Gastroesophageal sphincter (tissue), 3 donors: ENCODE results near the gene SP7.

ENCODE experiments used
- POLR2AphosphoS5 ChIP-seq: sonication (generic); formaldehyde crosslinking; IDR thresholded peaks from one replicate; pipeline ENCODE4 v1.6.1; 2017; ENCODE audit warnings: antibody characterized with exemption
- TF ChIP-seq, protein P1 (sequence below), 4 experiments: fragments of 200-600 bp in 2 of 4; fragments of 450-650 bp in 2 of 4; sonication (generic) in 1 of 4; IDR thresholded peaks; one replicate each; pipeline ENCODE4 v1.5.1; 2017 to 2019; ENCODE audit warnings: antibody characterized with exemption in 4 of 4, mild to moderate bottlenecking in 2 of 4, moderate library complexity in 2 of 4

DNA sequence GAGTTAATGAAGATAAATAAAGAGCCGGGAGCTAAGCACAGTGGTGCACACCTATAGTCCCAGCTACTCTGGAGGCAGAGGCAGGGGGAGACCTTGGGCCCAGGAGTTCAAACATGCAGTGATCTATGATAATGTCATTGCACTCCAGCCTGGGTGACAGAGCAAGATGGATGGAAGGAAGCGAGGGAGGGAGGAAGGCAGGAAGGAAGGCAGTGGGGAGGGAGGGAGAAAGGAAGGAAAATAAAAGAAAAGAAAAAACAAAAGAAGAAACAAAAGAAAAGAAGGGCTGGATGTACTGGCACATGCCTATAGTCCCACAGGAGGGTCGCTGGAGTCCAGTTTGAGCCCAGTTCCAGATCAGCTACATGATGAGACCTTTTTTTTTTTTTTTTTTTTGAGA lies 19.0 kb upstream of the SP7 start:
- no peak for TF ChIP-seq POLR2AphosphoS5
- TF ChIP-seq, protein P1, sequence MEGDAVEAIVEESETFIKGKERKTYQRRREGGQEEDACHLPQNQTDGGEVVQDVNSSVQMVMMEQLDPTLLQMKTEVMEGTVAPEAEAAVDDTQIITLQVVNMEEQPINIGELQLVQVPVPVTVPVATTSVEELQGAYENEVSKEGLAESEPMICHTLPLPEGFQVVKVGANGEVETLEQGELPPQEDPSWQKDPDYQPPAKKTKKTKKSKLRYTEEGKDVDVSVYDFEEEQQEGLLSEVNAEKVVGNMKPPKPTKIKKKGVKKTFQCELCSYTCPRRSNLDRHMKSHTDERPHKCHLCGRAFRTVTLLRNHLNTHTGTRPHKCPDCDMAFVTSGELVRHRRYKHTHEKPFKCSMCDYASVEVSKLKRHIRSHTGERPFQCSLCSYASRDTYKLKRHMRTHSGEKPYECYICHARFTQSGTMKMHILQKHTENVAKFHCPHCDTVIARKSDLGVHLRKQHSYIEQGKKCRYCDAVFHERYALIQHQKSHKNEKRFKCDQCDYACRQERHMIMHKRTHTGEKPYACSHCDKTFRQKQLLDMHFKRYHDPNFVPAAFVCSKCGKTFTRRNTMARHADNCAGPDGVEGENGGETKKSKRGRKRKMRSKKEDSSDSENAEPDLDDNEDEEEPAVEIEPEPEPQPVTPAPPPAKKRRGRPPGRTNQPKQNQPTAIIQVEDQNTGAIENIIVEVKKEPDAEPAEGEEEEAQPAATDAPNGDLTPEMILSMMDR (IDR thresholded peaks at IDR 0.05): no peak
